ENCODE results near the gene TMEM205. TPM values are rescaled to one million over a fixed set of nuclear protein-coding genes. Genes with fewer than 3 reads are reported as not detected.

TMEM205 gene
- total and polyA plus RNA-seq, 10 of the 15 experiments (the other 5 are each of a cell fraction or from before 2014, with no cell fraction given), result 27.8 to 144 (median 88.3) TPM

- TF ChIP-seq SMAD1 (IDR thresholded peaks at IDR 0.05; ENCODE audit: low read depth, partially characterized antibody), result no peak
- 0 out of 2 replicates have a peak, but pooled peaks have one; percentile 33 for TF ChIP-seq NBN (IDR thresholded peaks at IDR 0.05)
- TF ChIP-seq BCL3 (IDR thresholded peaks at IDR 0.05; ENCODE audit: borderline replicate concordance, insufficient read depth, low read depth, low read length, poor library complexity, severe bottlenecking), result no peak
- TF ChIP-seq KDM1A (IDR thresholded peaks at IDR 0.05; ENCODE audit: borderline replicate concordance), result peak; percentile 76; the same call in 1 of the 2 replicates
- no peak for TF ChIP-seq TCF12 (IDR thresholded peaks at IDR 0.05; ENCODE audit: low read depth, low read length)
- TF ChIP-seq RFX5 (IDR thresholded peaks at IDR 0.05; ENCODE audit: low read depth, low read length), result no peak
- no peak for TF ChIP-seq BACH1 (IDR thresholded peaks at IDR 0.05; ENCODE audit: borderline replicate concordance)
- no peak for TF ChIP-seq NFYA (IDR thresholded peaks at IDR 0.05; ENCODE audit: borderline replicate concordance, low read depth, low read length)
Measured at GRCh38 chr19:11373885-11374432, 27.9 kb upstream of the TMEM205 start (continued).

GRCh38 chr19:11373166-11373884 lies 27.3 kb upstream of the TMEM205 start:
- ATAC-seq, result no peak
- SMC1A ChIA-PET (ENCODE audit: uncharacterized antibody, unreplicated experiment), result interaction anchor here (0.8 to 6.1 kb wide), 4 partner anchors 27 to 81 kb away, joined by 3 to 40 read pairs (median 26); partner anchors contain the start of genes CCDC159, TMEM205 and TSPAN16
- Histone ChIP-seq H2AFZ (ENCODE audit: control insufficient read depth, low read depth, low read length) (no peak overlapping the region; the same call in 1 of the 2 replicates), H3K79me2 (ENCODE audit: control insufficient read depth, insufficient read depth, low read length) (peaks cover 10% of the 10 kb centered on the region), H4K20me1 (ENCODE audit: control insufficient read depth, insufficient read depth) (no peaks in the 10 kb centered on the region), H3K4me2 (ENCODE audit: control insufficient read depth, insufficient read depth) (peak overlapping the region; percentile 83), H3K4me1 (ENCODE audit: control insufficient read depth, insufficient read depth, low read length) (peaks cover 21% of the 10 kb centered on the region), H3K27ac (ENCODE audit: control insufficient read depth, insufficient read depth) (no peak overlapping the region; the same call in 1 of the 2 replicates), H3K9ac (ENCODE audit: control insufficient read depth, insufficient read depth, low read length) (peak overlapping the region; percentile 87; the same call in 1 of the 2 replicates), H3K27me3 (replicated peaks in 1 of 2; ENCODE audit: control insufficient read depth in 2 of 2, insufficient read depth in 2 of 2, low read length in 1 of 2) (no peaks in the 10 kb centered on the region), H3K4me3 (peak overlapping the region; percentile 77; the same call in 1 of the 2 replicates), H3K36me3 (ENCODE audit: control insufficient read depth in 2 of 2, insufficient read depth in 2 of 2, low read length in 1 of 2) (no peaks in the 10 kb centered on the region), H3K9me3 (replicated peaks; ENCODE audit: control insufficient read depth, insufficient read depth, low read length) (no peaks in the 10 kb centered on the region)
- no TSS peak for BruUV-seq (replicated peaks)
- RAD21 ChIA-PET (ENCODE audit: unreplicated experiment), result interaction anchor here (1.0 to 5.2 kb wide), 5 partner anchors 10 to 79 kb away, joined by 3 to 27 read pairs (median 5); partner anchors contain the start of genes CCDC159, EPOR, ODAD3 and TMEM205
- in situ Hi-C loops (cut with MboI) (no loop called here), intact Hi-C loops (cut with micrococcal nuclease; ENCODE audit: unreplicated experiment) (no loop called here)
- POLR2A ChIA-PET, result interaction anchor here (1.1 to 4.8 kb wide), 3 partner anchors 28 to 84 kb away, joined by 3 to 48 read pairs (median 4); partner anchors contain the start of genes CCDC159 and TMEM205
- WGBS (ENCODE audit: insufficient coverage, insufficient replicate concordance, low lambda C conversion rate, missing lambda C conversion rate), result 50% methylated on average over 10 of the region's 10 CpGs
- no peak for FAIRE-seq
- CTCF ChIA-PET, result interaction anchor here (0.7 to 5.6 kb wide), 8 partner anchors 10 to 109 kb away, joined by 3 to 62 read pairs (median 6); partner anchors contain the start of genes CCDC159, EPOR, TMEM205 and TSPAN16
- DNase-seq (ENCODE audit: low read depth, low spot score), result no peak
- TF ChIP-seq SIN3A (IDR thresholded peaks at IDR 0.05; ENCODE audit: low read depth, low read length) (no peak), ATF7 (IDR thresholded peaks at IDR 0.05; ENCODE audit: low read depth) (no peak), HSF1 (IDR thresholded peaks at IDR 0.05; ENCODE audit: low read depth, low read length) (no peak), CBFB (IDR thresholded peaks at IDR 0.05; ENCODE audit: low read depth) (no peak), ZNF274 (IDR thresholded peaks at IDR 0.05; ENCODE audit: insufficient read depth, insufficient read length) (no peak), NR2C1 (IDR thresholded peaks at IDR 0.05) (no peak), PRDM15 (CRISPR knock-in tag; IDR thresholded peaks at IDR 0.05) (no peak)
